H1 (cell line): ENCODE data around the gene ECE2.

Experiments used
- BACH1 ChIP-seq: IDR thresholded peaks from 2 replicates; pipeline ENCODE4 v1.6.1; 2012; ENCODE audit warnings: low read length, improper control_type of control experiment
- CREB1 ChIP-seq: IDR thresholded peaks from 2 replicates; pipeline ENCODE4 v1.6.1; 2012; ENCODE audit warnings: inconsistent platforms
- CTCF ChIP-seq, 3 experiments: IDR thresholded peaks; 1 replicate in 2 of 3; 2 replicates in 1 of 3; pipeline versions ENCODE4 v1.5.1 to v1.6.1; 2011; ENCODE audit warnings: low read length in 3 of 3, mild to moderate bottlenecking in 3 of 3, inconsistent platforms in 2 of 3, low read depth in 1 of 3, moderate library complexity in 1 of 3; ENCODE audit not compliant: insufficient read depth in 1 of 3; ENCODE audit errors: control extremely low read depth in 1 of 3

- TF ChIP-seq CTCF (IDR thresholded peaks at IDR 0.05; ENCODE audit: control extremely low read depth in 1 of 3, insufficient read depth in 1 of 3, low read depth in 1 of 3, low read length in 3 of 3) (no peak), BACH1 (no peak), CREB1 (no peak)
Observed at GRCh38 chr3:184234671-184235380, 41.0 kb upstream of the ECE2 start.
